Adrenal gland (tissue), 5 donors: ENCODE data around the gene CYP2A7.
"Not testable (repeated sequence)": the region's sequence is repeated elsewhere in the genome, so short reads cannot be mapped to it uniquely, and the experiment has no call there.

Experiments used
- CTCF ChIP-seq, 6 experiments: fragments of 450-650 bp in 4 of 6; fragments of 200-600 bp in 2 of 6; sonication (generic) in 1 of 6; IDR thresholded peaks; 1 replicate in 5 of 6; 2 replicates in 1 of 6; pipeline versions ENCODE4 v1.5.1 to v1.8.0; 2016 to 2021; ENCODE audit warnings: antibody characterized with exemption in 6 of 6, mild to moderate bottlenecking in 2 of 6, moderate library complexity in 1 of 6
- POLR2A ChIP-seq, 2 donors: fragments of 450-650 bp; IDR thresholded peaks; one replicate each; pipeline ENCODE4 v1.6.1; 2017; ENCODE audit warnings: antibody characterized with exemption in 2 of 2, mild to moderate bottlenecking in 2 of 2, moderate library complexity in 1 of 2
- donor health status: DM: no; HTN: no; CAD: no.

GRCh38 chr19:40846722-40847121 lies 35.3 kb downstream of the CYP2A7 start:
- not testable (repeated sequence) for TF ChIP-seq POLR2A, CTCF (IDR thresholded peaks at IDR 0.05)
